Chondrocyte (in vitro differentiated cells): ENCODE data around the gene GLIPR1L1. TPM values are rescaled to one million over a fixed set of nuclear protein-coding genes. Genes with fewer than 3 reads are reported as not detected.

ENCODE experiments used
- DNase-seq: peaks from one replicate; pipeline ENCODE4 v3.0.0; 2021; ENCODE audit warnings: mixed read lengths, low spot score
- H3K27ac Mint-ChIP-seq: one replicate; pipeline ENCODE4 v1.8.0; 2021; ENCODE audit warnings: mild to moderate bottlenecking, moderate library complexity, mixed read lengths; ENCODE audit not compliant: unreplicated experiment
- H3K27me3 Mint-ChIP-seq: 2 replicates; pipeline ENCODE4 v1.8.0; 2021; ENCODE audit warnings: low read depth, mixed read lengths
- H3K36me3 Mint-ChIP-seq: 2 replicates; pipeline ENCODE4 v1.8.0; 2021; ENCODE audit warnings: low read depth, mixed read lengths
- H3K4me1 Mint-ChIP-seq: 2 replicates; pipeline ENCODE4 v1.8.0; 2021; ENCODE audit warnings: low read depth, mild to moderate bottlenecking, mixed read lengths
- H3K4me3 Mint-ChIP-seq: one replicate; pipeline ENCODE4 v1.8.0; 2021; ENCODE audit warnings: mild to moderate bottlenecking, moderate library complexity, mixed read lengths; ENCODE audit not compliant: unreplicated experiment
- H3K9me3 Mint-ChIP-seq: 2 replicates; pipeline ENCODE4 v1.8.0; 2021; ENCODE audit warnings: low read depth, mixed read lengths
- total RNA-seq: library from RNA; stranded (reverse); gene quantifications from 3 replicates; pipeline ENCODE4 v1.2.1, GENCODE V29; 2021
- TF ChIP-seq, protein P1 (sequence below): fragments of 200-600 bp; sonication (generic); IDR thresholded peaks from 2 replicates; pipeline ENCODE4 v1.5.0; 2021; ENCODE audit warnings: antibody characterized with exemption, mild to moderate bottlenecking, moderate library complexity

Gene GLIPR1L1
- total RNA-seq, 1 donor from 2014 or later, result not detected

DNA sequence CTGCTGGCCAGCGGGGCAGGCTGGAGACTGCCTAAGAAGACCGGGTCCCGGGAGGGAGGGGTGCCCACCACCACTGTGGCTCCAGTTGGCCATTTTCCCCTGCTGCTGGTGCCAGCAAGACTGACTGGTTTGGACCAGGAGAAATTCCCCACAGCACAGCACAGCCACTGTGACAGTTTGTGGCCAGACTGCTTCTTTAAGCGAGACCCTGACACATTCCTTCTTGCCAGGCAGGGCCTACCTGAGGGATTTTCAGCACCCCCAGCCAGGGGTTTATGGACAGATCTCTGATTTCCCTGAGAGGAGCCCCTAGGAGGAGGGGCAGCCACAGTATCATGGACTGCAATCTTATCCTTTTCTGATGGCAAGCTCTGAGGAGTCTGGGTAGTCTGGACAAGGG, 15.5 kb downstream of the GLIPR1L1 start:
- H3K4me1 Mint-ChIP-seq, result no peaks in the 10 kb centered on the region
- no peaks in the 10 kb centered on the region for H3K27me3 Mint-ChIP-seq
- peaks cover 32% of the 10 kb centered on the region for H3K9me3 Mint-ChIP-seq
- H3K4me3 Mint-ChIP-seq, result no peak overlapping the region
- H3K27ac Mint-ChIP-seq, result no peak overlapping the region
- H3K36me3 Mint-ChIP-seq, result peaks cover 14% of the 10 kb centered on the region
- no peak for DNase-seq
- TF ChIP-seq, protein P1, sequence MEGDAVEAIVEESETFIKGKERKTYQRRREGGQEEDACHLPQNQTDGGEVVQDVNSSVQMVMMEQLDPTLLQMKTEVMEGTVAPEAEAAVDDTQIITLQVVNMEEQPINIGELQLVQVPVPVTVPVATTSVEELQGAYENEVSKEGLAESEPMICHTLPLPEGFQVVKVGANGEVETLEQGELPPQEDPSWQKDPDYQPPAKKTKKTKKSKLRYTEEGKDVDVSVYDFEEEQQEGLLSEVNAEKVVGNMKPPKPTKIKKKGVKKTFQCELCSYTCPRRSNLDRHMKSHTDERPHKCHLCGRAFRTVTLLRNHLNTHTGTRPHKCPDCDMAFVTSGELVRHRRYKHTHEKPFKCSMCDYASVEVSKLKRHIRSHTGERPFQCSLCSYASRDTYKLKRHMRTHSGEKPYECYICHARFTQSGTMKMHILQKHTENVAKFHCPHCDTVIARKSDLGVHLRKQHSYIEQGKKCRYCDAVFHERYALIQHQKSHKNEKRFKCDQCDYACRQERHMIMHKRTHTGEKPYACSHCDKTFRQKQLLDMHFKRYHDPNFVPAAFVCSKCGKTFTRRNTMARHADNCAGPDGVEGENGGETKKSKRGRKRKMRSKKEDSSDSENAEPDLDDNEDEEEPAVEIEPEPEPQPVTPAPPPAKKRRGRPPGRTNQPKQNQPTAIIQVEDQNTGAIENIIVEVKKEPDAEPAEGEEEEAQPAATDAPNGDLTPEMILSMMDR, result no peak

DNA sequence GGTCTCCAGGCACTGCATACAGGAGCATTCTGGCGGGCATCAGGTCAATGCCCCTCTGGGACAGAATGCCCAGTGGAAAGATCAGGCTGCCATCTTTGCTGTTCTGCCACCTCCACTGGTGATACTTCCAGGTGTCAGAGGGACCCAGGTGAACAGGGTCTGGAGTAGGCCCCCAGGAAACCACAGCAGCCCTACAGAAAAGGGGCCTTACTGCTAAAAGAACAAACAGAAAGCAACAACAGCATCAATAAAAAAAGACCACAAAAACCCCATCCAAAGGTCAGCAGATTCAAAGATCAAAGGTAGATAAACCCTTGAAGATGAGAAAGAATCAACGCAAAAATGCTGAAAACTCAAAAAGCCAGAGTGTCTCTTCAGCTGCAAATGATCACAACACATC, 15.9 kb downstream of the GLIPR1L1 start:
- TF ChIP-seq, protein P1, result no peak
- H3K27ac Mint-ChIP-seq, result no peak overlapping the region
- no peak overlapping the region for H3K4me3 Mint-ChIP-seq
- H3K27me3 Mint-ChIP-seq, result no peaks in the 10 kb centered on the region
- DNase-seq, result no peak
- peaks cover 18% of the 10 kb centered on the region for H3K36me3 Mint-ChIP-seq
- peaks cover 36% of the 10 kb centered on the region for H3K9me3 Mint-ChIP-seq
- H3K4me1 Mint-ChIP-seq, result no peaks in the 10 kb centered on the region

DNA sequence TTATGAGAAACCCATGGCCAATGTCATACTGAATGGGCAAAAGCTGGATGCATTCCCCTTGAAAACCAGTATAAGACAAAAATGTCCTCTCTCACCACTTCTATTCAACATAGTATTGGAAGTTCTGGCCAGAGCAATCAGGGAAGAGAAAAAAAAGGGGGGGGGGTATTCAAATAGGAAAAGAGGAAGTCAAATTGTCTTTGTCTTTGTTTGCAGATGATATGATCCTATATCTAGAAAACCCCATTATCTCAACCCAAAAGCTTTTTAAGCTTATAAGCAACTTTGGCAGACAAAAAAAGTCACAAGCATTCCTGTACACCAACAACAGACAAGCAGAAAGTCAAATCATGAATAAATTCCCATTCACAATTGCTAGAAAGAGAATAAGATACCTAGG, 19.5 kb downstream of the GLIPR1L1 start:
- TF ChIP-seq, protein P1, result no peak
- no peak for DNase-seq
- Mint-ChIP-seq H3K36me3 (peaks cover 19% of the 10 kb centered on the region), H3K27me3 (no peaks in the 10 kb centered on the region), H3K9me3 (peaks cover 36% of the 10 kb centered on the region), H3K27ac (no peak overlapping the region), H3K4me3 (no peak overlapping the region), H3K4me1 (no peaks in the 10 kb centered on the region)

DNA sequence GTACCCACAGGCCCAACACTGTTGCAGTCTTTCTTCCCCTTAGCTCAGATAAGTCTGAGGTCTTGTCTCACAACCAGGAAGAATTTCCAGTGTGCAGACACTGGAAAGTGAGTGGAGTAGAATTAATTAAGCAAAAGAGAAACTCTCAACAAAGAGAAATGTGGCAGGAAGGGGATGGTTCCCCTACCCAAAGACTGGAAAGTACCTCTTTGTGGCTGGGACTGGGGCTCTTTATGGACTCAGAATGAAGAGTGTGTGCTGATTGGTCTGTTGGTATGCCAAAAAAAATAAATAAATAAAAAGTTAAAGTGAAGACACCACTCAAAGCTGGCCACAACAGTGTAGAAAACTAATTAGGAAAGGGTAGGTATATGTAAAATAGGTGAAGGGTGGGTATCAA, 26.4 kb downstream of the GLIPR1L1 start:
- peaks cover under 1% of the 10 kb centered on the region for H3K4me1 Mint-ChIP-seq
- no peak for DNase-seq
- H3K27me3 Mint-ChIP-seq, result no peaks in the 10 kb centered on the region

DNA sequence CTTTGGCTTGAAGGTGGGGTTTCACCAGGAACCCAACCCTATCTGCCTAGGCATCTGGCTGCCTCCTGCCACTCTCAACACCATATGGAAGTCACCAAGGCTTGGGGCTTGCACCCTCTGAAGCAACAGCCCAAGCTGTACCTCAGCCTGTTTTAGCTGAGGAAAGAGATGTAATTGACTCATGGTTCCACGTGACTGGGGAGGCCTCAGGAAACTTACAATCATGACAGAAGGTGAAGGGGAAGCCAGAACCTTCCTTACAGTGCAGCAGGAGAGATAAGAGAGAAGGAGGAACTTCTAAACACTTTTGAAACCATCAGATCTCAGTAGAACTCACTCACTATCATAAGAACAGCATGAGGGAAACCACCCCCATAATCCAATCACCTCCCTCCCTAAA, 26.9 kb downstream of the GLIPR1L1 start:
- DNase-seq, result no peak
- no peaks in the 10 kb centered on the region for H3K9me3 Mint-ChIP-seq
- H3K4me1 Mint-ChIP-seq, result peaks cover 5% of the 10 kb centered on the region
- H3K4me3 Mint-ChIP-seq, result no peak overlapping the region
- H3K27me3 Mint-ChIP-seq, result no peaks in the 10 kb centered on the region
- H3K36me3 Mint-ChIP-seq, result no peaks in the 10 kb centered on the region
- TF ChIP-seq, protein P1, result no peak
- no peak overlapping the region for H3K27ac Mint-ChIP-seq

More for the DNA sequence above, 26.4 kb downstream of the GLIPR1L1 start:
- Mint-ChIP-seq H3K9me3 (no peaks in the 10 kb centered on the region), H3K36me3 (no peaks in the 10 kb centered on the region), H3K27ac (no peak overlapping the region), H3K4me3 (no peak overlapping the region)
- TF ChIP-seq, protein P1, result no peak
